Gastroesophageal sphincter (tissue), 3 donors: ENCODE measurements around the gene MICALL1.
"Not testable (repeated sequence)": the region's sequence is repeated elsewhere in the genome, so short reads cannot be mapped to it uniquely, and the experiment has no call there.

Source experiments
- EP300 ChIP-seq: sonication (generic); formaldehyde crosslinking; IDR thresholded peaks from one replicate; pipeline ENCODE4 v1.6.1; 2017; ENCODE audit warnings: antibody characterized with exemption, mild to moderate bottlenecking
- POLR2A ChIP-seq, 2 donors: fragments of 450-650 bp; IDR thresholded peaks; one replicate each; pipeline ENCODE4 v1.6.1; 2017; ENCODE audit warnings: antibody characterized with exemption in 2 of 2, mild to moderate bottlenecking in 2 of 2, moderate library complexity in 1 of 2
- POLR2AphosphoS5 ChIP-seq: sonication (generic); formaldehyde crosslinking; IDR thresholded peaks from one replicate; pipeline ENCODE4 v1.6.1; 2017; ENCODE audit warnings: antibody characterized with exemption
- TF ChIP-seq, protein P1 (sequence below), 4 experiments: fragments of 200-600 bp in 2 of 4; fragments of 450-650 bp in 2 of 4; sonication (generic) in 1 of 4; IDR thresholded peaks; one replicate each; pipeline ENCODE4 v1.5.1; 2017 to 2019; ENCODE audit warnings: antibody characterized with exemption in 4 of 4, mild to moderate bottlenecking in 2 of 4, moderate library complexity in 2 of 4

DNA sequence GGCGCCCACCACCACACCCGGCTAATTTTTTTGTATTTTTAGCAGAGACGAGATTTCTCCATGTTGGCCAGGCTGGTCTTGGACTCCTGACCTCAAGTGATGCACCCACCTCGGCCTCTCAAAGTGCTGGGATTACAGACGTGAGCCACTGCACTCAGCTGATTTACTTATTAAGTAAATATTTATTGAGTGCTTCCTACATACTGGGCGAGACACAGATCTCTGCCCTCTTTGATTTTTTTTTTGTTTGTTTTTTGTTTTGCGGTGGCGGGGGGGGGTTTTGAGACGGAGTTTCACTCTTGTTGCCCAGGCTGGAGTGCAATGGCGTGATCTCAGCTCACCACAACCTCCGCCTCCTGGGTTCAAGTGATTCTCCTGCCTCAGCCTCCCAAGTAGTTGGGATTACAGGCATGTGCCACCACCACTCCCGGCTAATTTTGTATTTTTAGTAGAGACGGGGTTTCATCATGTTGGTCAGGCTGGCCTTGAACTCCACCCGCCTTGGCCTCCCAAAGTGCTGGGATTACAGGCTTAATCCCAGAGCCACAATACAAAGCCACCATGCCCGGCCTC, 49.8 kb downstream of the MICALL1 start:
- TF ChIP-seq, protein P1, sequence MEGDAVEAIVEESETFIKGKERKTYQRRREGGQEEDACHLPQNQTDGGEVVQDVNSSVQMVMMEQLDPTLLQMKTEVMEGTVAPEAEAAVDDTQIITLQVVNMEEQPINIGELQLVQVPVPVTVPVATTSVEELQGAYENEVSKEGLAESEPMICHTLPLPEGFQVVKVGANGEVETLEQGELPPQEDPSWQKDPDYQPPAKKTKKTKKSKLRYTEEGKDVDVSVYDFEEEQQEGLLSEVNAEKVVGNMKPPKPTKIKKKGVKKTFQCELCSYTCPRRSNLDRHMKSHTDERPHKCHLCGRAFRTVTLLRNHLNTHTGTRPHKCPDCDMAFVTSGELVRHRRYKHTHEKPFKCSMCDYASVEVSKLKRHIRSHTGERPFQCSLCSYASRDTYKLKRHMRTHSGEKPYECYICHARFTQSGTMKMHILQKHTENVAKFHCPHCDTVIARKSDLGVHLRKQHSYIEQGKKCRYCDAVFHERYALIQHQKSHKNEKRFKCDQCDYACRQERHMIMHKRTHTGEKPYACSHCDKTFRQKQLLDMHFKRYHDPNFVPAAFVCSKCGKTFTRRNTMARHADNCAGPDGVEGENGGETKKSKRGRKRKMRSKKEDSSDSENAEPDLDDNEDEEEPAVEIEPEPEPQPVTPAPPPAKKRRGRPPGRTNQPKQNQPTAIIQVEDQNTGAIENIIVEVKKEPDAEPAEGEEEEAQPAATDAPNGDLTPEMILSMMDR (IDR thresholded peaks at IDR 0.05): not testable (repeated sequence)
- not testable (repeated sequence) for TF ChIP-seq POLR2AphosphoS5; EP300; POLR2A (IDR thresholded peaks at IDR 0.05)
